ENCODE results near the gene KIFC3.

- TF ChIP-seq CTCF (conservative IDR thresholded peaks at IDR 0.05 in 1 of 2, IDR thresholded peaks at IDR 0.05 in 1 of 2; ENCODE audit: low read depth in 1 of 2, low read length in 2 of 2) (no peak), EZH2 (IDR thresholded peaks at IDR 0.05; ENCODE audit: low read length, missing control alignments) (no peak)
Measured at GRCh38 chr16:57713596-57713995, 88.7 kb downstream of the KIFC3 start.
